Neural cell (in vitro differentiated cells): ENCODE data around the gene CDH5. TPM values are rescaled to one million over a fixed set of nuclear protein-coding genes. Genes with fewer than 3 reads are reported as not detected.

Experiments
- H2AFZ ChIP-seq: fragments of 200-600, 300-800 bp; sonication (generic), shearing (Covaris generic); 2 replicates; pipeline ENCODE4 v1.6.0; 2014; ENCODE audit warnings: low read depth, mild to moderate bottlenecking, antibody characterized with exemption, low read length, moderate library complexity
- H3F3A ChIP-seq: fragments of 200-600 bp; shearing (Covaris generic); 2 replicates; pipeline ENCODE4 v1.6.1; 2016; ENCODE audit warnings: mild to moderate bottlenecking, moderate library complexity, mixed read lengths, antibody characterized with exemption, low read length; ENCODE audit not compliant: insufficient read depth, poor library complexity, severe bottlenecking
- H3K27ac ChIP-seq: fragments of 200-600, 300-800 bp; sonication (generic), shearing (Covaris generic); 2 replicates; pipeline ENCODE4 v1.5.1; 2014; ENCODE audit warnings: mild to moderate bottlenecking, low read length, moderate library complexity
- H3K27me3 ChIP-seq: fragments of 300-800, 200-600 bp; sonication (generic), shearing (Covaris generic); 2 replicates; pipeline ENCODE4 v1.6.0; 2014; ENCODE audit warnings: mild to moderate bottlenecking, low read depth, low read length, moderate library complexity; ENCODE audit not compliant: insufficient read depth
- H3K36me3 ChIP-seq: fragments of 300-800, 200-600 bp; sonication (generic), shearing (Covaris generic); 2 replicates; pipeline ENCODE4 v1.5.1; 2014; ENCODE audit warnings: mild to moderate bottlenecking, antibody characterized with exemption, low read length, moderate library complexity; ENCODE audit not compliant: insufficient read depth
- H3K4me2 ChIP-seq: fragments of 300-800, 200-600 bp; sonication (generic), shearing (Covaris generic); 2 replicates; pipeline ENCODE4 v1.6.0; 2014; ENCODE audit warnings: mild to moderate bottlenecking, low read length
- H3K4me3 ChIP-seq: fragments of 300-800, 200-600 bp; sonication (generic), shearing (Covaris generic); 2 replicates; pipeline ENCODE4 v1.5.1; 2014; ENCODE audit warnings: mild to moderate bottlenecking, low read length, moderate library complexity
- H3K79me2 ChIP-seq: fragments of 200-600 bp; shearing (Covaris generic); replicated peaks from 2 replicates; pipeline ENCODE4 v1.6.0; 2014; ENCODE audit warnings: mild to moderate bottlenecking, low read length, moderate library complexity; ENCODE audit not compliant: insufficient read depth
- H3K9ac ChIP-seq: fragments of 300-800, 200-600 bp; sonication (generic), shearing (Covaris generic); 2 replicates; pipeline ENCODE4 v1.6.1; 2016; ENCODE audit warnings: mild to moderate bottlenecking, low read length, mixed read lengths
- H3K9me2 ChIP-seq: fragments of 200-600 bp; shearing (Covaris generic); 2 replicates; pipeline ENCODE4 v1.6.1; 2016; ENCODE audit warnings: mild to moderate bottlenecking, low read length, mixed read lengths; ENCODE audit not compliant: insufficient read depth
- H3K9me3 ChIP-seq: fragments of 200-600, 300-800 bp; sonication (generic), shearing (Covaris generic); 2 replicates; pipeline ENCODE4 v1.6.1; 2016; ENCODE audit warnings: mild to moderate bottlenecking, mixed run types, low read length, moderate library complexity, mixed read lengths
- H4K20me1 ChIP-seq: fragments of 200-600 bp; shearing (Covaris generic); 2 replicates; pipeline ENCODE4 v1.6.1; 2016; ENCODE audit warnings: mild to moderate bottlenecking, mixed run types; ENCODE audit not compliant: insufficient read depth
- CTCF ChIP-seq: fragments of 450-650 bp; IDR thresholded peaks from 2 replicates; pipeline ENCODE4 v1.5.1; 2014; ENCODE audit warnings: antibody characterized with exemption, mild to moderate bottlenecking, moderate library complexity; ENCODE audit not compliant: poor library complexity, severe bottlenecking
- EP300 ChIP-seq: fragments of 450-650 bp; conservative IDR thresholded peaks from 2 replicates; pipeline ENCODE4 v1.6.1; 2014; ENCODE audit warnings: antibody characterized with exemption, mild to moderate bottlenecking, moderate library complexity; ENCODE audit not compliant: poor library complexity, severe bottlenecking
- EZH2 ChIP-seq: fragments of 200-600, 300-800 bp; shearing (Covaris generic), sonication (generic); IDR thresholded peaks from 2 replicates; pipeline ENCODE4 v1.6.1; 2014; ENCODE audit warnings: antibody characterized with exemption, low read length, borderline replicate concordance, mild to moderate bottlenecking; ENCODE audit not compliant: insufficient read depth, poor library complexity, severe bottlenecking
- MXI1 ChIP-seq: fragments of 450-650 bp; conservative IDR thresholded peaks from 2 replicates; pipeline ENCODE4 v1.6.1; 2014; ENCODE audit warnings: antibody characterized with exemption, mild to moderate bottlenecking; ENCODE audit not compliant: poor library complexity, severe bottlenecking
- POLR2AphosphoS5 ChIP-seq: IDR thresholded peaks from 2 replicates; pipeline ENCODE4 v1.6.1; 2012
- RAD21 ChIP-seq: fragments of 450-650 bp; conservative IDR thresholded peaks from 2 replicates; pipeline ENCODE4 v1.6.1; 2014; ENCODE audit warnings: antibody characterized with exemption, mild to moderate bottlenecking, moderate library complexity
- REST ChIP-seq: IDR thresholded peaks from 2 replicates; pipeline ENCODE4 v1.6.1; 2012; ENCODE audit warnings: borderline replicate concordance
- SMC3 ChIP-seq: fragments of 450-650 bp; conservative IDR thresholded peaks from 2 replicates; pipeline ENCODE4 v1.6.1; 2014; ENCODE audit warnings: antibody characterized with exemption, mild to moderate bottlenecking, moderate library complexity; ENCODE audit not compliant: poor library complexity
- TAF1 ChIP-seq: IDR thresholded peaks from 2 replicates; pipeline ENCODE4 v1.6.1; 2012; ENCODE audit warnings: low read depth
- polyA plus RNA-seq: library from polyadenylated mRNA; depleted of rRNA; stranded (reverse); fragments of >200 nt; gene quantifications from 2 replicates; pipeline ENCODE4 v1.2.3, GENCODE V29; 2014

CDH5 gene
- polyA plus RNA-seq, 1 donor from 2014 or later = not detected

DNA sequence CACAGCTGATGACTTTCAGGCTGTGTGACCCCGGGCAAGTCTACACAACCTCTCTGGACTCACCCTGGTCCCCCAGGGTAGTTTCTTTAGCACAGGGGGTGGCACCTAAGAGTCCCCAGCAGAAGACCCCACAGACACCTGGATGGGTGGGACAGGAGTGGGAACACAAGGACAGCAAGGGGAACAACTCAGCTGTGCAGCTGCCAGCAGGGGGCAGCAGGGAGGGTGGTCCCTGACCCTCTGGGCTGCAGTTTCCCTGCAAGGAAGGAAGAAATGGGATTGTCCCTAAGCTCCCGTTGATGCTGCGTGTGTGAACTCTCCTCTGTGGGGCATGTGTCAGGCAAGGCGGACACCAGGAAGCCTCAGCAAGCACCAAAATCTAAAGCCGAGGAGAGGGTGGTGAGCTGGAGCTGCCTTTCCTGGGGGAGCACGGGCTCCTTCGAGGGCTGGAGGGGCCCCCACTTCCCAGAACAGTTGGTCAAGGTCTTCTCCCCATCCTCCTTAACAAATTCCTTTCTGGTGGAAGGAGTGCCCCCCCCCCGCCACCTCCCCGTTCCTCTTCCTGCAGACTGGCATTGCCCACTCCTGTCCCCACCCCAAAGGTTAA is 24.1 kb upstream of the CDH5 start:
- Histone ChIP-seq H3K4me2 (no peak overlapping the region), H3F3A (no peaks in the 10 kb centered on the region), H2AFZ (no peak overlapping the region), H3K79me2 (no peaks in the 10 kb centered on the region), H3K9me3 (peaks cover 6% of the 10 kb centered on the region), H3K27ac (no peak overlapping the region), H4K20me1 (no peaks in the 10 kb centered on the region), H3K36me3 (no peaks in the 10 kb centered on the region), H3K9me2 (no peaks in the 10 kb centered on the region), H3K27me3 (no peaks in the 10 kb centered on the region), H3K4me3 (no peak overlapping the region), H3K9ac (no peak overlapping the region)
- TF ChIP-seq CTCF (peak; percentile 34), POLR2AphosphoS5 (no peak), TAF1 (no peak), EP300 (no peak), SMC3 (no peak)

DNA sequence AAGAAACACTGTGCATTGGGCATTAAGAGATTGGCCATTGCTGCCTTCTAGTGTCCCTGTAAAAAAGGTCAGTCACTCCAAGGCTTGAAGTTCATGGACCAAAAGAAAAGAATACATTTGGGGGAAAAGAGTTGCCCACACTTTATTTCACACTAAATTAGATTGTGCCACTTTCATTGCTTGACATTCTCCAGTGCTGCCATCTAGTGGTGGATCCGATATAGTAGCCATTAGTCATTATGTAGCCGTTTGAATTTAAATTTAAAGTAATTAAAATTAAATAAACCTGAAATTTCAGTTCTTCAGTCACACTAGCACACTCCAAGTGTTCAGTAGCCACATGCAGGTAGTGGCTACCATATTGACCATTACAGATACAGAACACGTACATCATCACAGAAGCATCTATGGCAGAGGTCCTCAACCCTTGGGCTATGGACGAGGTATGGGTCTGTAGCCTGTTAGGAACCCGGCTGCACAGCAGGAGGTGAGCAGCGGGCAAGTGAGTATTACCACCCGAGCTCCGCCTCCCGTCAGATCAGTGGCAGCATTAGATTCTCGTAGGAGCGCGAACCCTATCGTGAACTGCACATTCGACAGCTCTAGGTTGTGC is 21.9 kb upstream of the CDH5 start:
- H3K36me3 ChIP-seq = no peaks in the 10 kb centered on the region
- no peaks in the 10 kb centered on the region for H3K27me3 ChIP-seq
- no peak overlapping the region for H3K27ac ChIP-seq
- H3K4me2 ChIP-seq = no peak overlapping the region
- TF ChIP-seq SMC3 = peak; percentile 34
- peak; percentile 55 for TF ChIP-seq CTCF
- no peak for TF ChIP-seq MXI1
- no peak for TF ChIP-seq REST
- no peak for TF ChIP-seq TAF1
- no peak for TF ChIP-seq EZH2
- no peak for TF ChIP-seq POLR2AphosphoS5
- peak; percentile 39 for TF ChIP-seq RAD21
- TF ChIP-seq EP300 = no peak
- H4K20me1 ChIP-seq = no peaks in the 10 kb centered on the region
- no peak overlapping the region for H2AFZ ChIP-seq
- H3K79me2 ChIP-seq = no peaks in the 10 kb centered on the region
- H3F3A ChIP-seq = no peaks in the 10 kb centered on the region
- no peaks in the 10 kb centered on the region for H3K9me3 ChIP-seq
- H3K9ac ChIP-seq = no peak overlapping the region
- no peak overlapping the region for H3K4me3 ChIP-seq
- H3K9me2 ChIP-seq = no peaks in the 10 kb centered on the region
